ENCODE data around the gene REXO2. TPM values are rescaled to one million over a fixed set of nuclear protein-coding genes. Genes with fewer than 3 reads are reported as not detected.

The REXO2 gene
- total RNA-seq, 2 donors from 2014 or later = 46.6 to 55.5 TPM

DNA sequence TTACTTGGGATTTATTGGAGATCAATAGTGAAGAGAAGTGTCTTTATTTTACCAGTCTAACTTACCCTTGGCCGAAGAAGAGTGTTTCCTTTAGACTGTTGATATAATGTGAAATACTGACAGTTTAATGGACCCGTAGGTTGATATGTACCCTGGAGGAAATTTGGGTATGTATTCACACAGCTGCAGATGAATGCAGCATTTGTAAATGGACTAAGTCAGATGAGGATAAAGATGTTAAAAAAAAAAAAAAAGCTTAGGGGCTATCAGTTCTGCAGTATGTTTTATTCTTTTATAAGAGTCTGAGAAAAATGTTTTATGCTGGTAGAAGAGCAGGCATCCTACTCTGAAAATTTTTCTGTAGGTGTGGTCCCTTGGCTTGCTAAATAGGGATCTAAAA lies 2.7 kb downstream of the REXO2 start:
- Histone ChIP-seq H3K27ac (no peak overlapping the region), H3K9ac (ENCODE audit: low read depth in 2 of 2, low read length in 2 of 2) (no peak overlapping the region), H3K9me3 (no peaks in the 10 kb centered on the region), H3K27me3 (no peaks in the 10 kb centered on the region), H3K4me1 (peaks cover 4% of the 10 kb centered on the region), H3K36me3 (no peaks in the 10 kb centered on the region), H3K4me3 (no peak overlapping the region)
- intact Hi-C loops (cut with DNase I) = no loop called here
- TF ChIP-seq, protein P1, sequence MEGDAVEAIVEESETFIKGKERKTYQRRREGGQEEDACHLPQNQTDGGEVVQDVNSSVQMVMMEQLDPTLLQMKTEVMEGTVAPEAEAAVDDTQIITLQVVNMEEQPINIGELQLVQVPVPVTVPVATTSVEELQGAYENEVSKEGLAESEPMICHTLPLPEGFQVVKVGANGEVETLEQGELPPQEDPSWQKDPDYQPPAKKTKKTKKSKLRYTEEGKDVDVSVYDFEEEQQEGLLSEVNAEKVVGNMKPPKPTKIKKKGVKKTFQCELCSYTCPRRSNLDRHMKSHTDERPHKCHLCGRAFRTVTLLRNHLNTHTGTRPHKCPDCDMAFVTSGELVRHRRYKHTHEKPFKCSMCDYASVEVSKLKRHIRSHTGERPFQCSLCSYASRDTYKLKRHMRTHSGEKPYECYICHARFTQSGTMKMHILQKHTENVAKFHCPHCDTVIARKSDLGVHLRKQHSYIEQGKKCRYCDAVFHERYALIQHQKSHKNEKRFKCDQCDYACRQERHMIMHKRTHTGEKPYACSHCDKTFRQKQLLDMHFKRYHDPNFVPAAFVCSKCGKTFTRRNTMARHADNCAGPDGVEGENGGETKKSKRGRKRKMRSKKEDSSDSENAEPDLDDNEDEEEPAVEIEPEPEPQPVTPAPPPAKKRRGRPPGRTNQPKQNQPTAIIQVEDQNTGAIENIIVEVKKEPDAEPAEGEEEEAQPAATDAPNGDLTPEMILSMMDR (IDR thresholded peaks at IDR 0.05) = no peak
- DNase-seq = no peak

DNA sequence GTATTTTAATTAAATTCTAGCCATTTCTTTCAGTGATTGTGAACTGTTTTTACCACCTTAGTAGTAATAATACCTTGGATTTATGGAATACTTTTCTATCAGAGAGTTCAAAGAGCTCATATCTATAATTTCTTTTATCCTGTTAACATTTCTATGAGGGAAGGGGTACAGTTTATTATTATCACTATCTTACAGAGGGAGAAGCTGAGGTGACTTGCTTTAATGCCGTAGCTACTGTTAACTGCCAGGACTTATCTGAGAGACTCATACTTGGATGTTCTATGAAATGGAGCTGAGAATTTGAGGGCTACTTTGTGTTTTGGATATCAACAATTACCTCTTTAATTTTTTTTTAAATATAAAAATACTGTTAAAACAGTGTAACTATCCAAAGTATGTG lies 3.3 kb downstream of the REXO2 start:
- Histone ChIP-seq H3K4me1 (peaks cover 4% of the 10 kb centered on the region), H3K27ac (no peak overlapping the region), H3K9me3 (no peaks in the 10 kb centered on the region), H3K27me3 (no peaks in the 10 kb centered on the region), H3K36me3 (no peaks in the 10 kb centered on the region), H3K9ac (ENCODE audit: low read depth in 2 of 2, low read length in 2 of 2) (no peak overlapping the region), H3K4me3 (no peak overlapping the region)
- intact Hi-C loops (cut with DNase I) = no loop called here
- DNase-seq = no peak
- TF ChIP-seq, protein P1 (IDR thresholded peaks at IDR 0.05) = no peak

DNA sequence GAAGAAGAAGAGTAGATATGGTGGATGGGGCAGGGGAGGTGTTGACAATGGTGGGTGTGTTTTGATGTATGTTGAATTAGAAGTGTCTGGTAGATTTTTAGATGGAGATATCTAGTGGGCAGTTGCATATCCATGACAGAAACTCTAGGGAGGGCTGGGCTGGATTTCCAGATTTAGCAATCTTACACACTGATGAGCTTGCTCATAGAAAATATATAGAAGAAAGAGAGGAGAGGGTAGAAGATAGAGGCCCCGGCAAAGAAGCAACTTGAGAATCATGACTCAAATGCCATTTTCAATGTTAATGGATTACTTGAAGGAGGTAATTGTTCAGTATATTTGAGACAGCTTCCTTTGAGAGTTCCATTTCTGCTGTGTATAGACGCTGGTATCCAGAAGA lies 8.2 kb downstream of the REXO2 start:
- no peak overlapping the region for H3K27ac ChIP-seq
- TF ChIP-seq, protein P1 (IDR thresholded peaks at IDR 0.05) = no peak
- intact Hi-C loops (cut with DNase I) = no loop called here

DNA sequence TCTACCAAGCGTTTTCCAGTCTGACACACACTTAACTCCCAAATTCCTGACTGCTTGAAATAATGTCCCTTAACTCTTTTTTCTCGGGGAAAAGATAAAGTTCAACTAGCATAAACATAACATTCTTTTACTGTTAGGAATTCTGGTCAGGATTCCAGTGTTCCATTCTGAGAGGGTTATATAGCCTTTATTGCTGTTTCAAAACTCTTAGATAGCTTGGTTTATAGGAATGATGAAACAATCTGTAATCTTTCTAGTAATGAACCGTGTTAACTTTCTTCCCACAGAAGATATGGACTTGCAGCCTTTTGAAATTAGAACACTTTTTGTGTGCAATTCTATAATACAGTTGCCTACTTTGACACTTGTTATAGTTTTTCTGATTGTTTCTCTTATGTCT lies 8.6 kb downstream of the REXO2 start:
- no peaks in the 10 kb centered on the region for H3K36me3 ChIP-seq
- TF ChIP-seq, protein P1 (IDR thresholded peaks at IDR 0.05) = no peak
- no peak for DNase-seq
- no peaks in the 10 kb centered on the region for H3K9me3 ChIP-seq
- H3K4me3 ChIP-seq = no peak overlapping the region
- no peaks in the 10 kb centered on the region for H3K4me1 ChIP-seq
- no peak overlapping the region for H3K27ac ChIP-seq
- no peaks in the 10 kb centered on the region for H3K27me3 ChIP-seq
- intact Hi-C loops (cut with DNase I) = no loop called here
- no peak overlapping the region for H3K9ac ChIP-seq (ENCODE audit: low read depth in 2 of 2, low read length in 2 of 2)

More for the DNA sequence above, 8.2 kb downstream of the REXO2 start:
- Histone ChIP-seq H3K9me3 (no peaks in the 10 kb centered on the region), H3K36me3 (no peaks in the 10 kb centered on the region), H3K4me1 (no peaks in the 10 kb centered on the region), H3K4me3 (no peak overlapping the region), H3K27me3 (no peaks in the 10 kb centered on the region), H3K9ac (ENCODE audit: low read depth in 2 of 2, low read length in 2 of 2) (no peak overlapping the region)
- DNase-seq = no peak

DNA sequence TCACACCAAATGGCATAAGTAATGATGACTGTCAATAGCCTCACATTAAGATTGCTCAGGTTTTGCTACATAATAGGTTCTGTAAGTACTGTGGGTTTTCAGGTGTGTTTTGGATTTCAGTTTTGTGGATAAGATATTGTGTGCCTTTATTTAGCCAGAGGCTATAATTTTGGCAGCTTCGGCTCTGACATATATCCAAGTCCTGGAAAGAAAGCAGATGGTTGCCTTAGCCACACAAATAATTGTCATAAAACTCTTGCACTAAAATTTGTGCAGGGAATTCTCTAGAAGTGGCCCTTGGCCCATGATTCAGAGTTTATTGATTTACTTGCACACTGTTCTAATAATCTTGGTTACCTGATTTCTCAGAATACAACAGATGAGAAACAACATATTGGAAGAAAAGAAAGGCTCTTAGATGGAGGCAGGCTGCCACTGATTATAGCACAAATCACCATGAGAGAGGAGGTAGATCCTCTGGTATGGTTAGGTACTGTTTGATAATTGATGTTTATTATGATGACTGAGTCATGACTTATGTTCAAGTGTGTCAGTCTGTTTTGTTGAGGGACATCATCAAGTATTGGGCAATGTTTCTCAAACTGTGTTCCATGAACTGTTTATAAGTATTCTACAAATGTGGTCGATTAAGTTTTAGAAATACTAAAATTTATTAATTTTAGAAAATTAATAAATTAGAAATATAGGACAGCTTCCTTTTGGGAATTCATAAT lies 9.6 kb downstream of the REXO2 start:
- Histone ChIP-seq H3K4me1 (no peaks in the 10 kb centered on the region), H3K4me3 (no peak overlapping the region), H3K9ac (ENCODE audit: low read depth in 2 of 2, low read length in 2 of 2) (no peak overlapping the region), H3K27me3 (no peaks in the 10 kb centered on the region), H3K36me3 (no peaks in the 10 kb centered on the region), H3K9me3 (no peaks in the 10 kb centered on the region), H3K27ac (no peak overlapping the region)
- TF ChIP-seq, protein P1 (IDR thresholded peaks at IDR 0.05) = no peak
- no peak for DNase-seq
- intact Hi-C loops (cut with DNase I) = no loop called here

Measured in colonic mucosa (tissue), 4 donors.